Measurements from ENCODE around the gene SPRR2D.
"Not testable (repeated sequence)": the region's sequence is repeated elsewhere in the genome, so short reads cannot be mapped to it uniquely, and the experiment has no call there.

SPRR2D gene

DNA sequence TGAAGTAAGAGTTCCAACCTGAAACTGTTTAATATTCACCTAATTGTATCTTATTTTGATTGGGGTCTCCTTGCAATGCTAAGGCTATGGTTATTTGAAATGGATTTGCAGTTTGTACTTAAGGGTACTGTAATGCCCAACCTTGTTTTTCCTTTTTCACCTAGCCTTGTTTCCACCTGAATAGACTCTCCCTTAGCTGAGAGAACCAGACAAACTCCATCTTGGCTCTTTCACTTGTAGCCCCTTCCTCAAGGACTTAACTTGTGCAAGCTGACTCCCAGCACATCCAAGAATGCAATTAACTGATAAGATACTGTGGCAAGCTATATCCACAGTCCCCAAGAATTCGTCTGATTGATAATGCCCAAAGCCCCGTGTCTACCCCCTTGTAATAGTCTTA is 19.1 kb downstream of the SPRR2D start:
- not testable (repeated sequence) for DNase-seq (ENCODE audit: low read depth in 2 of 3, low spot score in 1 of 3)

DNA sequence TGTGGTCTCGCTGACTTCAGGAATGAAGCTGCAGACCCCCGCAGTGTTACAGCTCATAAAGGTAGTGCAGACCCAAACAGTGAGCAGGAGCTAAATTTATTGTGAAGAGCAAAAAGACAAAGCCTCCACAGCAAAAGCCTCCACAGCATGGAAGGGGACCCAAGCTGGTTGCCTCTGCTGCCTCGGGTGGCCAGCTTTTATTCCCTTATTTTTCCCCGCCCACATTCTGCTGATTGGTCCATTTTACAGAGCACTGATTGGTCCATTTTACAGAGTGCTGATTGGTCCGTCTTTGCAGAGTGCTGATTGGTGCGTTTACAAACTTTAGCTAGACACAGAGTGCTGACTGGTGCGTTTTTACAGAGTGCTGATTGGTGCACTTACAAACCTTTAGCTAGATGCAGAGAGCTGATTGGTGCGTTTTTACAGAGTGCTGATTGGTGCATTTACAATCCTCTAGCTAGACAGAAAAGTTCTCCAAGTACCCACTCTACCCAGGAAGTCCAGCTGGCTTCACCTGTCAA is 29.6 kb downstream of the SPRR2D start:
- not testable (repeated sequence) for DNase-seq (ENCODE audit: low read depth in 2 of 3, low spot score in 1 of 3)

DNA sequence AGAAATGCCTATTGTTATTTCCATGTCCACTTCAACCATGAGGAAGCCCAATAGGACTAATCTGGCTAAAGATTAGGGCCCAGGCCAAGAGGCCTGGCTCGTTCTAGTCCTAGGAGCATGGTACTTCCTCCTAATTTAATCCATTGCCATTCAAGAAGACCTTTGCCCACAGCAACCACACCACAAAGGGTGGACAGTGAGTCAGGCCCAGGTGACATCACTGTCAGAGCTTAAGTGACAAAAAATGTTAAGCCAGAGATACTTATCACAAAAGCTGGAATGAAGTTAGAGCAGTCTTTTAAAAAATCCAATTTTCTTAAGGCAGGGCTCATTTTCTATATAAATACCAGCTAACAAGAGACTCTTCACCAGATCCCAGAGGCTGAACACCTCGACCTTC is 39.5 kb downstream of the SPRR2D start, which contains the start of gene SPRR3:
Gene SPRR3 (plus strand): TSS at position 368 of the 400 bp plus-strand sequence. CDS start 1,272 bp downstream, outside the sequence.
- DNase-seq (ENCODE audit: low read depth in 2 of 3, low spot score in 1 of 3) = no peak

DNA sequence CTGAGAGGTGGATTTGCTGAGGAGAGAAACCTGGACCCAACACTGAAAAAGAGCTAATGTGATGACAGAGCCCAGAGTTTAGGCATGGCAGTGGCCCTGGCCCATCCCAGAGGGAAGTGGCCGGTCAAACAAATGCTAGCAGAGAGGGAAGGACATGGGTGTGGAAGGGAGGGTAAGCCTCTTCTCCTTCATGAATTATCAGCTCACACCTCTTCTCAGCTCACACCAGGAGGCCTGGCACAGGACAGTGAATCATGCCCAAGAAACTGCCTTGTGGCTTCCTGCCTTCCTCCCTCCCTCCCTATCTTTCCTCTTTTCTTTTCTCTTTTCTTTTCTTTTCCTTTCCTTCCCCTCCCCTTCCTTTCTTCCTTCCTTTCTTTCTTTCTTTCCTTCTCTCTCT is 40.6 kb downstream of the SPRR2D start:
- no peak for DNase-seq (ENCODE audit: low read depth in 2 of 3, low spot score in 1 of 3)

DNA sequence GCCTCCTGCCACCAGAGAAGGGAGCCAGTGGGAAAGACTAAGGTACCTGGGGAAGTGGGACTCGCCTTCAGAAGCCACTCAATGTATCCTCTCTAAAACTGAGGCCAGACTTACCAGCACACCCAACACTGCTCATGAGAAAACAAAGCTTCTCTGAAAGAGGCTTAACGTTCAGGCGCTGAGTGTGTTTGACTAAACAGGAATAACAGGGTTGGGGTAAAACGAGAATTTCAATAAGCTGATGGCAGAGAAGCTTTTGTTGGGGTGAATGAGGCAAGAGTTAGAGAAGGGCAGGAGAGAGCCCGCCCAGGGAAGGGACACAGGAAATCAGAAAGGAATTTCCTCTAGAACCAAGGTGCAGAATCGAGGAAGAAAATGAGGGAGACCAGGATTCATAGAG is 41.1 kb downstream of the SPRR2D start:
- no peak for DNase-seq (ENCODE audit: low read depth in 2 of 3, low spot score in 1 of 3)

DNA sequence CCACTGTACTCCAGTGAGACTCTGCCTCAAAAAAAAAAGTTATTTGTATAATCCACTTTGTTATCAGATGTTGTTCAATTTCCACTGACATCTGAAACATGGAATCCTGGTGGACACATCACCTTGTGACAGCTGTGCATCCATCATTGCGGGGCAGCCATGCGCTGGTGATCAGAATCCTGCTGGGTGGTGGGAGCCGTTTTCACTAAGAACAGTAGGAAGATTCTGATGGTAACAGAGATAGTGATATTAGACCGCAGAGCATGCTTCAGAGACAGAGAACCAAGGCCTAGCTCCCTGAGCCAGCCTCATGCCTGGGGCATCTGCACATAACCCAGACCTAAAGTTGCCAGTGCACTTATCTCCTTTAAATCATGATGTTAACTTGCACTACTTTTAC is 42.4 kb downstream of the SPRR2D start:
- DNase-seq (ENCODE audit: low read depth in 2 of 3, low spot score in 1 of 3) = no peak

DNA sequence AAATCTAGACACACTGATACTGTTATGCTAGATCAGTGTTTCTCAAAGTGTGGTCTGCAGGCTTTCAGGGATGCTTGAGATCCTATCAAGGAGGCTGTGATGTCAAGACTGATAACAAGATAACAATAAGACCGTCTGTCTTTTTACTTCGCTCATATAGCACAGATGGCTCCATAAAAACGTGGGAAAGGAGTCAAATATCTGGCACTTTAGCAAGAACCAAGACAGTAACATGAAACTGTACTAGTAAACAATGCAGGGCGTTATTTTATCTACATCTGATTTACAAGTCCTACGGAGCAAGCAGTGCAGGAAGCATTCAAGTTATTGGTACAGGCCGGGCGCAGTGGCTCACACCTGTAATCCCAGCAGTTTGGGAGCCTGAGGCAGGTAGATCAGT is 43.0 kb downstream of the SPRR2D start:
- no peak for DNase-seq (ENCODE audit: low read depth in 2 of 3, low spot score in 1 of 3)

DNA sequence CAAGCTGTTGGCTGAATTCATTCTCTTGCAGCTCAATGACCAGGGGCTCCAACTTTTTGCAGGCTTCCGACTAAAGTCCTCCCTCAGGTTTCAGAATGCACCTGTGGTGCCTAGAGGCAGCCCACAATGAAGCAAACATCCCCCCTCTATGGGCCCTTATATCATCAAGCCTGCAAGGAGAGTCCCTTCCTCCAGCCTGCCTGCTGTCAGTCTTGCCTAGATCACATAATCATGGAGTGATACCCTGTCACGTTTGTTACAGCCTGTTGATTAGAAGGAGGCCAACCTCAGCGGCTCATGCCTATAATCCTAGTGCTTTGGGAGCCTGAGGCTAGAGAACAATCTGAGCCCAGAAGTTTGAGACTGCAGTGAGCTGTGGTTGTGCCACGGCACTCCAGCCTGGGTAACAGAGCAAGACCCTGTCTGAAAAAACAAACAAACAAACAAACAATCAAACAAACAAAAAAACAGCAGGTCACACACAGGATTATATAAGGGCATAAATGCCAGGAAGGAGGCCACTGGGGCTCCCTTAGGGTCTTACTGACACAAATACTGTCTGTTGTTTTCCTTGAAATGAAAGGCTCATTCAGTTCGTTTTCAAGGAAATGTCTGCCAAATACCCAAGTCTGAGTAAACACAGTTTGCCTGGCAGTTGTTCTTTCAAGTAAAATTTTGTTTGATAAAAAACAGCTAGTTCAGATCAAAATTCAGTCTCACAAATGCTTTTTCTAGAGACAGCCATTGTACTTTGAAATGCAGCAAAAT is 44.1 kb downstream of the SPRR2D start:
- no peak for DNase-seq (ENCODE audit: low read depth in 2 of 3, low spot score in 1 of 3)

DNA sequence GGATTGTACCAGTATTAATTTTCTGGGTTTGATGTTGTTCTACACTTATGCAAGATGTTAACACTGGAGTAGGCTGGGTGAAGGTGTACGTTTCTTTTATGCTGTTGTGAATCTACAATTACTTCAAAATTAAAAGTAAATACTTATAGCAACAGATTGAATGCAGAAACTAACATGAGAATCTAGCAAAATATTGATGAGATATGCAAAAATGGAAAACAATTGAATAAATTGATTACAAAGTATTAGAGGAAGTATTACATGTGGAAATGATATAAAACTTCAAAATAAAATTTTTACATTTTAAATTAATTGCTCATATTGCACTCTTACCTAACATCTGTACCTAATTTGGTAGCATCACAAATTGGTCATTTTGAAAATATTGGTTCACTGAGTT is 45.1 kb downstream of the SPRR2D start:
- DNase-seq (ENCODE audit: low read depth in 2 of 3, low spot score in 1 of 3) = no peak

DNA sequence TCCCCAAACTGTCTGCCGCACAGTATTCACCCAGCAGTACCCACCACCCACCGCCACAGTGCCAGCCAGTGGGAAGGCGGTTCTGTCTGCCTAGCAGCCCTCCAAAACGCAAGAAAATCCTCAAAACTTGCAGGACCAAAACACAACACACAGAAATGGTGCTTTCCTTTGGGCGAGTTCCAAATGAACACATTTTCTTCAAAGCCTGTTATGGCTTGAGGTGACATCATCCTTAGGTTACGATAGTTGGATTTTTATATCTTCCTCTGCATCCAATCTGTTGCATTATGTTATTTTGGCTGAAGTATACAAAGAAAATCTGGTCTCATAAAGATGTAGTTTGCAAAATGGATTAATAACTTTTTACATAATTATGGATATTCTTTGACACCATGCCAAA is 47.7 kb downstream of the SPRR2D start:
- DNase-seq (ENCODE audit: low read depth in 2 of 3, low spot score in 1 of 3) = no peak
